NCI-H2196 treated with DMSO at 0.1 percent for 48 hours (cell line): ENCODE measurements around the gene ASCL3.
"Not testable (repeated sequence)": the region's sequence is repeated elsewhere in the genome, so short reads cannot be mapped to it uniquely, and the experiment has no call there.

Experiments used
- DNase-seq: peaks from one replicate; lab custom pipeline; 2025; ENCODE audit not compliant: unreplicated experiment; lab: John Stamatoyannopoulos, UW

ASCL3 gene

DNA sequence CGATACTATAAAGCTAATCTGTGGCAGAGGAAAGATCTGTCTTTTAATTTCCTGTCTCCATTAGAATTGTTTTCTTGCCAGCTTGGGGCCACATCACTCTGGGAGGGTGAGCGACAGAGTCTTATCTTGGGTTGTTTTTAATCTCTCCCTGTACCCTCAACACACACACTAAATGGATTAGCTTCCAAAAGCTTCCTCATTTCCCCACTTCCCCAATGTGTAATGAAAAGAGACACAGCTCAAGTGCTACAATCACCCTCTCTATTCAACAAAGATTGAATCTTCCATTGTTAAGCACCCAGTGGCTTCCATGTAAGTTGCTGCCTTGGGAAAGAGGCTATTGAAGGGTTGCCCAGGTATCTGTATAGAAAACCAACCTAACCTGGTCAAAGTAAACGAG, 6.1 kb upstream of the ASCL3 start:
- DNase-seq = no peak

DNA sequence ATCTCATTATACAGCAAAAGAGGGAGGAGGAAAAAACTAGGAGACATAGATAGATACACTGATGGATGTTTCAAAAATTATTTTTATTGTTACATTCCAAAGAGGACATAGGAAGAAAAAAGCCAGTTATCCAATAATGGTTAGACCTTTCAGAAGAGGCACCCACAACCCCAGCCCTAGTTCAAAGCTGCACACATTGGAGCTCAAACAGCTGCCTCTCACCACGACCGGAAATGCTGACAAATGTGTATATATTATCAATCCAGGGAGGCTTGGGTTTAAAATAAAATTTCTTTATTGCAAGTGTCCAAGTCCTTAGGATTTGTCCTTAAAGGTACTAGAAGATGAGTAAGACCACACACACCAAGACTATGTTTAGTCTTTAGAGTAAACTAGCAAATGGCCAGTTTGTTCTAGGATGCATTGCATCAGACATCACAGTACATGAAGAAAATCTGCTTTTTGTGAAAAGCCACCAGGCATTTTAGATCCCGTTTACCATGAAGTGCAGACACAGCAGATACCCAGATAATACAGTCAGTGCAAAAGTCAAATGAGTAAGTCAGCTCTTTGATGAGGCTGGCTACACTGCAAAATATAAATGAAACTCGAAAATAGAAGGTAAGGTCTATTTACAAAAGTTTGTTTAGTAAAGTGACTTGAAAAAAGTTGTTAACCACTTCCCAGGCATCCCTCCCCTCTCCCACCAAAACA, 4.6 kb upstream of the ASCL3 start:
- no peak for DNase-seq

GRCh38 chr11:8941341-8942103, 1.3 kb downstream of the ASCL3 start:
- DNase-seq = no peak

DNA sequence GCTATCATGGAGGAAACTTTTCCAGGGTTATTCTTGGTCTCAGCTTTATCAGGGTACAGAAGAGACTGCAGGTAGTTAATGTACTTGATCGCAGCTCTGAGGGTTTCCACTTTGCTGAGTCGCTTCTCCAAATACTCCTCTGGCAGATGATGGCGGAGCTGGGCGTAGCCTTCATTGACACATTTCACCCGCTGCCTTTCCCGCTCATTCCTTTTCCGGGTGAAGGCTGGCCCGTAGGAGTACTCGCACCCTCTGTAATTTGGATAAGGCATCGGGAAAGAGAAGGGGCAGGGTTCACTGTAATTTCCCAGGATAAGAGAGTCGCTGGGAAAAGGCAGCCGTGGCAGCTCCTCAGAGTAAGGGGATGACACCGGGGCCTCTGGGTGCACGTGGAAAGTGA, 5.2 kb downstream of the ASCL3 start:
- DNase-seq = no peak

- DNase-seq = no peak
Measured at GRCh38 chr11:8937159-8937558, 5.7 kb downstream of the ASCL3 start.

DNA sequence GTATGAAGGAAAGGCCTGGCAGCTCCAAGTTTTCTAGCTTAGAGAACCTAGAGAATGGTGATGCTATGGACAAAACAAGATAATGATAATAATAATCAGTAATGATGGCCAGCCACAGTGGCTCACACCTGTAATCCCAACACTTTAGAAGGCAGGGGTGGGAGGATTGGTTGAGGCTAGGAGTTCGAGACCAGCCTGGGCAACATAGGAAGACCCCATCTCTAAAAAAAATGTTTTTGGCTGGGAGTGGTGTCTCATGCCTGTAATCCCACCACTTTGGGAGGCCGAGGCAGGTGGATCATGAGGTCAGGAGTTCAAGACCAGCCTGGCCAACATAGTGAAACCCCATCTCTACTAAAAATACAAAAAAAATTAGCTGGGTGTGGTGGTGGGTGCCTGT, 7.0 kb downstream of the ASCL3 start:
- DNase-seq = not testable (repeated sequence)

DNA sequence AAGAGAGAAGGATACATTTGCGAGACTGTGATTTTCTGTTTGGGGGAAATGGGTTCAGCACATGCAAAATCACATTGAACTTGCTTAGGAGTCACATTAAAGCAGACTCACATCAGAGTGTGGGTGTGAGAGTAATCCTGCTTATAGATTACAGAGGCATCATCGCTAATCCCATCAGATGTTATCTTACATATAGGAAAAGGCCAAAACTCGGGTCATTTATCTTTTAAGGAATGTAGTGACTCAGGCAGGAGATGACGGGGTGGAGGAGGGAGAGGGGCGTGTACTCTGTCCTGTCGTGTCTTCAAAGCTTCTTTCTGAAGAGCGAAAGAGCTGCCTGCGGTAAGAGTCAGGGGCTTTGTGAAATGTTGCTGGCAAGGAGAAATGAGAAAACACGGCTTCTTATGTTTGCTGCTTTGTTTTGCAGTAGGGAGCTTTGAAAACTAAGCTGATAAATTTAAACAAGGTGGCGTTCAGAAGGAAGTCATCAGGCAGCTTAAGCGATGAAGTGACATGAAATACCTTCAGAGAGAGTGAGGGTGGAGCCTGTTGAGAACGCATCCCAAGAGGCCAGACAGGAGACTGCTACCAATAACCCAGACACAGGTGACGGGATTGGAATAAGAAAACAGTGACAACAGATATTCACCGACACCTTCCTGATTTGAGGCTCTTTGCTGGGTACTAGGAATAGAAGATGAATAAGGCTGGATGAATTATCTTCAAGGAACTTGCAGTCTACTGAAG, 7.9 kb downstream of the ASCL3 start:
- no peak for DNase-seq

DNA sequence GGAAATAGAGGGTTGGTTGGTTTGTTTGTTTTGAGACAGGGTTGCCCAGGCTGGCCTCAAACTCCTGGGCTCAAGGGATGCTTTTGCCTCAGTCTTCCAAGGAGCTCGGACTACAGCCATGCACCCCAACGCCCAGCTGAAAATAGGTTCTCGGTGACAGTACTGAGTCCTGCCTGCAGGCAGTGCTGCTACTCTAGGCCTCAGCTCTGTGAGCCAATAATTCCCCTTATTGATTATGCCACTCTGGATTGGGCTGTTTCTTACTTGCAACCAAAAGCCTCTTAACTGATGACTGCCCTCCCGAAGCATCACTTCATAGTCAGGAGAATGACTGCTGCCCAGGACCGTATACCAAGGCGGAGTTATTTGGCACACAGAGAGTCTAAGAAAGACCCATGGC, 8.9 kb downstream of the ASCL3 start:
- no peak for DNase-seq

GRCh38 chr11:8932564-8933180, 10.1 kb downstream of the ASCL3 start, which contains the start of gene C11orf16:
C11orf16 (minus strand) TSS chr11:8932947; CDS start chr11:8932308, 639 bp downstream.
- peak; percentile 9 for DNase-seq

- no peak for DNase-seq
Measured at GRCh38 chr11:8930456-8931175, 12.2 kb downstream of the ASCL3 start.

DNA sequence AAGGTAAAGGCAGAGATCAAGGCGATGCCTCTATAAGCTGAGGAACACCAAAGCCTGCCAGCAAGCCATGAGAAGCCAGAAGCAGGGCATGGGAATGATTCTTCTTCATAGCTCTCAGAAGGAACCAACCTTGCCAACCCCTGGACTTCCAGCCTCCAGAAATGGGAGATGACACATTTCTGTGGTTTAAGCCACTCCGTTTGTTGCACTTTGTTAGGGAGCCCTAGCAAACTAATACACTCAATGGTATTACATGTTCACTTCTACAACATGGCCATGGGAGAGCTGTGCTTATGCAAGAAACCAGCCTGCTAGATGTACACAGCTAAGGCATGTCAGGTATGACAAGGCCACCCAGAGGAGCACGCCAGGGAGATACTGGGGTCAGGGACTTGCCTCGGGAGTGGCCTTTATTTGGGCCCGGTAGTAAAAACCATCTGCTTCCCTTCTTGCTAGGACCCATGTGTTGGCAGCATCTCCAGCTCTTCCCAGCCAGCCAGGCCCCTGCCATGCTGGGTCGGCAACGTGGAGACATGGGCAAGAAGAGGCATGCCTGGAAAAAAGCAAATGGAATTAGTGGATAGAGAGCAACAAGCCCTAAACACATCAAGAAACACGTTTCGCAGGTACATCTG, 13.7 kb downstream of the ASCL3 start:
- no peak for DNase-seq

DNA sequence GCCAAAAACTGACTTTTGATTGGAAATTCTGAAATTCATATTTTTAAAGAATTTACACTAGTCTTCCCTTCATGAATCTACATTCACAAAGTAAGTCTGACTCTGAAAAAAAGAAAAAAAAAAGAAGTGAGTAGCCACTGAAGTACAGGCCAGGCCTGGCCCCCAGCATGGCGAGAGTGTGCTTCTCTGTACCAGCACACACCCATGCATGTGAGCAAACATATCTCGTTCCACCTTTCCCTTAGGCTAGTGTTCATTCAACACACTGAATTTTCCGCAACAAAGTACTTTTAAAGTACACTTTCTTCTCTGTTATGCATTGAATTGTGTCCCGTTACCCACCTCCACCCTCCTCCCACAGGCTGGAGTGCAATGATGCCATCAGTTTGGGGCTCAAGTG, 14.6 kb downstream of the ASCL3 start:
- no peak for DNase-seq

DNA sequence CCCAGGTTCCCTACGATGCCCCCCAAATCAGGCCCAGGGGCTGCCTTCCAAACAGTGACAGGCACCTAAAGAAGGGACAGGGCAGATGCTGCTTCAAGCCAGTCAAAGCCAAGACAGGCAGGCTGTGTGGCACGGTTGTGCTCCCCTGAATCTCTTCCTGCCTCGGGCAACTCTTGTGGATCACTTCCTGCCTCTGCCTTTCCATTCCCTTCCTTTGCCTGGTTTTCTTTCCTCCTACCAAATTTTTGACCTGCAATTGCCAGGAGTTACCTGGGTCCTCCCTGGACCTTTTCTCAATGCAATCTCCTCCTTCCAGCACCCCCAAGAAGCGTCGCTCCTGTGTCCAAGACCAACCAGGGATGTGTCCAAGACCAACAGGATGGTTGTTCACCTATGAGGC, 15.6 kb downstream of the ASCL3 start:
- DNase-seq = no peak

DNA sequence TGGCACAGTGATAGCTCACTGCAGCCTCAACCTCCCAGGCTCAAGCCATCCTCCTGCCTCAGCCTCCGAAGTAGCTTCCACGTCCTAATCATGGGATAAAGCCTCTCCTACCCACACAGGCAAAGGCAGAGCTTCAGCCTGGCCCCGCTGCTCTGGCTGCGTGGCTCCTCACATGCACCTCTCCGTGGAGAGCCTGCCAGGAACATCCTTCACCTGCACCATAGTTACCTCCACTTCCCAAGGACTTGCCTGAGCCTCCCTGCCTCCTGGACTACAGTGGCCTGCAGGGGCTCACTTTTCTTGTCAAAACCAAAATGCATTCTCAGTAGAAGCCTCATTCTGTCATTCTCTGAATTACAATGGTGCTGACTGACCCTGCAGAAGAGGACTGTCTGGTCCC, 16.6 kb downstream of the ASCL3 start:
- no peak for DNase-seq

DNA sequence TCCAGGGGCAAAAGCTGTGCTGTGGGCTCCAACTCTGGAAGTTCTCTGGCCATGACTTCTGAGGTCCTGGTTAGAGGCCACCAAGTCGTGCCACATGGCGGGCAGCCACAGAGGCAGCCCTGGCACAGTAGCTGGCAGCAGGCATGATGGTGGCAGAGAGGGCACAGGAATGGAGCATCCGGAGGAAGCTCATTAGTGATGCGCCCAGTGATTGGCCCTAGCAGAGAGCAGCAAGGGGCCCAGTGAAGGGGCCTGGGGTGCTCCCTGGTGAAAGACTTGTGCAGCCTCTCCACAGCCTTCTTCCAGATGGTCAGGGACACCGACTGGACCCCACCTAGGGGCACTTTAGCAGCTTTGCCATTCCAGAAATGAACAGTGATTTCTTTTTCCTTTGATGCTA, 17.1 kb downstream of the ASCL3 start:
- no peak for DNase-seq

- DNase-seq = no peak
Measured at GRCh38 chr11:8922691-8923090, 20.1 kb downstream of the ASCL3 start.

- DNase-seq = no peak
Measured at GRCh38 chr11:8917157-8917825, 25.5 kb downstream of the ASCL3 start.

DNA sequence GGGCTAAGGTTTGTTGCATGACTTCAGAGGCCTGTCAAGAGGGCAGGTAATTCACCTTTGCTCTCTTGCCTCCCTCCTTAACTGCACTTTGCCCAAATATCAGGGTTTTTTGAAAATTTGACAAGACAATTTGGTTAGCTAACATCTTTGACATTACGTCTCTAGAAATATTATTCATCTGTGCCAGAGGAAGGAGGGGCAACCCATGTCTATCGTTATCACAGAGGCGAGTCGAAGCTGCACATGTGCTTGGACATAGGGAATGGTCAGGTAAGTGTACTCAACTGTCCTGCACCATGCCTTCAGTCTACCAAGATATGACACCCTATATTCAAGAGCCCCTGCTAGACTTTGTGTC, 28.2 kb downstream of the ASCL3 start:
- no peak for DNase-seq

DNA sequence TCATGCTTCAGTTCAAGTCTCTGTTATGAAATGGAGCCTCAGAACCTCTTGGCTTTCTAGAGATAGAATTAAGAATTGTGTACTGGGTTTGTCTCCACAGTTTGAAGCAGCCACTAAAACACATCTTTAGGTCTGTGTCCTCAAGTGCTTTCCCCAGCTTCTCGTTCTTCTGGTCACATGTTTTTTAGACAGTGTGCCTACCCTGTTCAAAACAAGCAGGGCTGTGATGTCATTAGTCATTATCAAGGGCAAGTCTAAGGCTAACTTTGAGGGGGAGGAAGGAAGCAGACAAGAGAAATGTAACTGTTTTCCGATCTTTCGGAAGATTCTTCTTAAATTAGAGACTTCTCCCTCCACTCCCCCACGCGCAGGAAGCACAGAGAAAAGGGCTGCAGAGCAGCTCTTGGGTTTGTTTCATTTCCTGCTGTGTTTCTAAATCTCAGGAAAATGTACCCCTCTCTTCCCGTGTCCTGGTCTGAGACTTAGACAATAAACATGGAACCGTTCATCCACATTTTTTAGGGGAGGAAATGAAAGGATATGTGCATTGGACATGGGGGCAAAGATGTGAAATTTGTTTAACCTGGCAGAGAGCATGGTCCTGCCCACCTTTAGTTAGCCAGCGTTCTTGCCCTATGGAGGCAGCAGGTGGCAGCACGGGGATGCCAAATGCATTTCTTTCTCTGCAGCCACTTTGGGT, 28.7 kb downstream of the ASCL3 start:
- peak; percentile 24 for DNase-seq
